Ovary (tissue), 3 donors: ENCODE results near the gene MYOM1.

ENCODE experiments used
- EP300 ChIP-seq: sonication (generic); formaldehyde crosslinking; IDR thresholded peaks from one replicate; pipeline ENCODE4 v1.6.1; 2017; ENCODE audit warnings: antibody characterized with exemption
- POLR2A ChIP-seq: fragments of 450-650 bp; IDR thresholded peaks from one replicate; pipeline ENCODE4 v1.6.1; 2017; ENCODE audit warnings: antibody characterized with exemption, mild to moderate bottlenecking, moderate library complexity
- TF ChIP-seq, protein P1 (sequence below), 3 donors: fragments of 450-650 bp in 2 of 3; fragments of 200-600 bp in 1 of 3; IDR thresholded peaks; one replicate each; pipeline versions ENCODE4 v1.5.1 to v1.8.0; 2016 to 2022; ENCODE audit warnings: antibody characterized with exemption in 3 of 3, mild to moderate bottlenecking in 1 of 3
- donor health status: DM: no; HTN: no; CAD: no.

DNA sequence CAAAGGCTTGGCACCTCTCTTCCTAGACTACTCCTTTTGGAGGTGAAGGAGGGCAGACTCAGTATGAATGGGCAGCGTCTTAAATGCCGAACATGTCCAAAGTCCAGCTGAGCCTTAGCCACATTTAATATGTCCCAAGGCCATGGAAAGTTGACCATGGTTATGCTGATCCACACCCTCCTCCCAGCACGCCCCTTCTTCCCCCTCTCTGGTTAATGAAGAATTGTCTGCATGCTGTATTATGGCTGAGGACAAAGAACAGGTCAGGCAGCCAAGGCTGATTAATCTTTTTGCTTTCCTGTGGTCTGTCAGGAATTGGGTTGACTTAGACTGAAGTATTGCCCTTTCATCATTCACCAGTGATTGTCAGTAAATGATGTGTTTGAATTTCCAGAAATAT is 5.8 kb upstream of the MYOM1 start:
- TF ChIP-seq POLR2A = no peak
- TF ChIP-seq, protein P1, sequence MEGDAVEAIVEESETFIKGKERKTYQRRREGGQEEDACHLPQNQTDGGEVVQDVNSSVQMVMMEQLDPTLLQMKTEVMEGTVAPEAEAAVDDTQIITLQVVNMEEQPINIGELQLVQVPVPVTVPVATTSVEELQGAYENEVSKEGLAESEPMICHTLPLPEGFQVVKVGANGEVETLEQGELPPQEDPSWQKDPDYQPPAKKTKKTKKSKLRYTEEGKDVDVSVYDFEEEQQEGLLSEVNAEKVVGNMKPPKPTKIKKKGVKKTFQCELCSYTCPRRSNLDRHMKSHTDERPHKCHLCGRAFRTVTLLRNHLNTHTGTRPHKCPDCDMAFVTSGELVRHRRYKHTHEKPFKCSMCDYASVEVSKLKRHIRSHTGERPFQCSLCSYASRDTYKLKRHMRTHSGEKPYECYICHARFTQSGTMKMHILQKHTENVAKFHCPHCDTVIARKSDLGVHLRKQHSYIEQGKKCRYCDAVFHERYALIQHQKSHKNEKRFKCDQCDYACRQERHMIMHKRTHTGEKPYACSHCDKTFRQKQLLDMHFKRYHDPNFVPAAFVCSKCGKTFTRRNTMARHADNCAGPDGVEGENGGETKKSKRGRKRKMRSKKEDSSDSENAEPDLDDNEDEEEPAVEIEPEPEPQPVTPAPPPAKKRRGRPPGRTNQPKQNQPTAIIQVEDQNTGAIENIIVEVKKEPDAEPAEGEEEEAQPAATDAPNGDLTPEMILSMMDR (IDR thresholded peaks at IDR 0.05) = no peak
- TF ChIP-seq EP300 = no peak
